Endothelial cell (in vitro differentiated cells): Measurements from ENCODE around the gene IL18R1. TPM values are rescaled to one million over a fixed set of nuclear protein-coding genes. Genes with fewer than 3 reads are reported as not detected.

Experiments
- DNase-seq: peaks from one replicate; pipeline ENCODE4 v3.0.0; 2021; ENCODE audit warnings: low spot score
- H3K27ac Mint-ChIP-seq: one replicate; pipeline ENCODE4 v1.8.0; 2021; ENCODE audit warnings: mixed read lengths, inconsistent platforms; ENCODE audit not compliant: unreplicated experiment
- H3K27me3 Mint-ChIP-seq: one replicate; pipeline ENCODE4 v1.8.0; 2021; ENCODE audit warnings: mild to moderate bottlenecking, moderate library complexity, mixed read lengths, inconsistent platforms; ENCODE audit not compliant: unreplicated experiment
- H3K36me3 Mint-ChIP-seq: one replicate; pipeline ENCODE4 v1.8.0; 2021; ENCODE audit warnings: mild to moderate bottlenecking, low read depth, mixed read lengths, inconsistent platforms; ENCODE audit not compliant: unreplicated experiment
- H3K4me1 Mint-ChIP-seq: one replicate; pipeline ENCODE4 v1.8.0; 2021; ENCODE audit warnings: mild to moderate bottlenecking, mixed read lengths, inconsistent platforms; ENCODE audit not compliant: unreplicated experiment
- H3K4me3 Mint-ChIP-seq: one replicate; pipeline ENCODE4 v1.8.0; 2021; ENCODE audit warnings: mild to moderate bottlenecking, mixed read lengths, inconsistent platforms; ENCODE audit not compliant: unreplicated experiment
- H3K9me3 Mint-ChIP-seq: one replicate; pipeline ENCODE4 v1.8.0; 2021; ENCODE audit warnings: mixed read lengths, inconsistent platforms; ENCODE audit not compliant: unreplicated experiment
- total RNA-seq: library from RNA; stranded (reverse); fragmentation: NEBNext Ultra II Directional; extraction: Animal tissue kit (Norgen Biotek cat#: 25700); gene quantifications from one replicate; pipeline ENCODE4 v1.2.1, GENCODE V29; 2021; ENCODE audit not compliant: unreplicated experiment
- TF ChIP-seq, protein P1 (sequence below): fragments of 200-600 bp; sonication (generic); IDR thresholded peaks from one replicate; pipeline ENCODE4 v1.5.0; 2021; ENCODE audit warnings: antibody characterized with exemption; ENCODE audit not compliant: unreplicated experiment

The IL18R1 gene
- total RNA-seq, 1 donor from 2014 or later, result 0.51 TPM

DNA sequence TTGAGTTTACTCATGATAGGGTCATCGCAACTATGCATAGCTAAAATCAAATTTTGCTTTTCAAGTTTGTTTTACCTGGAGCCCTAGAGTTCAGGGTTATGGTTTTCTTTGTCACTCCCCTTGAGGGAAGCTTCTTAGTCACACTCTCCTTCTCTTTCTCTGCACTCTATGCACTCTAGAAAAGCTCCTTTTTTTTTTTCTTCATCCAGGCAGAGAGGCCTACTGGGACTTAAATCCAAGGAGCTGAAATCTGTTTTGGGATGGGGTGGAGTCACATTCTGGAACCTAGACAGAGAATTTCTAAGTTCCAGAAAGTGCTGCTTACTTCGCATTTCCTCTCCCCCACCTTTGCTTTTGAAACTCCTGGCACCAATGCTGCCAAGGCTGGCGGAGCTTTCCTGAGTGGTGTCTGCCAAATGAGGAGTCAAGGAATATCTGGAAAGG is 19.1 kb upstream of the IL18R1 start:
- H3K4me3 Mint-ChIP-seq, result no peak overlapping the region
- TF ChIP-seq, protein P1, sequence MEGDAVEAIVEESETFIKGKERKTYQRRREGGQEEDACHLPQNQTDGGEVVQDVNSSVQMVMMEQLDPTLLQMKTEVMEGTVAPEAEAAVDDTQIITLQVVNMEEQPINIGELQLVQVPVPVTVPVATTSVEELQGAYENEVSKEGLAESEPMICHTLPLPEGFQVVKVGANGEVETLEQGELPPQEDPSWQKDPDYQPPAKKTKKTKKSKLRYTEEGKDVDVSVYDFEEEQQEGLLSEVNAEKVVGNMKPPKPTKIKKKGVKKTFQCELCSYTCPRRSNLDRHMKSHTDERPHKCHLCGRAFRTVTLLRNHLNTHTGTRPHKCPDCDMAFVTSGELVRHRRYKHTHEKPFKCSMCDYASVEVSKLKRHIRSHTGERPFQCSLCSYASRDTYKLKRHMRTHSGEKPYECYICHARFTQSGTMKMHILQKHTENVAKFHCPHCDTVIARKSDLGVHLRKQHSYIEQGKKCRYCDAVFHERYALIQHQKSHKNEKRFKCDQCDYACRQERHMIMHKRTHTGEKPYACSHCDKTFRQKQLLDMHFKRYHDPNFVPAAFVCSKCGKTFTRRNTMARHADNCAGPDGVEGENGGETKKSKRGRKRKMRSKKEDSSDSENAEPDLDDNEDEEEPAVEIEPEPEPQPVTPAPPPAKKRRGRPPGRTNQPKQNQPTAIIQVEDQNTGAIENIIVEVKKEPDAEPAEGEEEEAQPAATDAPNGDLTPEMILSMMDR, result no peak
- no peaks in the 10 kb centered on the region for H3K9me3 Mint-ChIP-seq
- H3K27ac Mint-ChIP-seq, result no peak overlapping the region
- H3K36me3 Mint-ChIP-seq, result no peaks in the 10 kb centered on the region
- no peak for DNase-seq
- H3K4me1 Mint-ChIP-seq, result no peaks in the 10 kb centered on the region
- no peaks in the 10 kb centered on the region for H3K27me3 Mint-ChIP-seq

DNA sequence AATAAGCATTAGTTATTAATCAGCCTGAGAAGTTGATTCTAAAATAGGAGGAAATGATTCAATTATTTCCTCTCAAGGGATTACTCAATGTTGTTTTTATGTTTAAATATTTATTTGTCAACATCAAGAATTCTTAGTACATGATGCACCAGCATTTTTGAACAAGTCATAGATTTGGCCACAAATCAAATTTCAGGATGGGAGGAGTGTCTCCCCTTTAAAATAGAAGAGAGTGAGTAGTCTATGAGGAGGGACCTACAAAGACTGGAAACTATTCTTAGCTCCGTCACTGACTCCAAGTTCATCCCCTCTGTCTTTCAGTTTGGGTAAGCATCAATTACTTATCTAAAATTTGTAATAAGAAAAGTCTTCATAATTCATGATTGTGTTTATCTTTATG is 18.6 kb upstream of the IL18R1 start:
- H3K27me3 Mint-ChIP-seq, result no peaks in the 10 kb centered on the region
- TF ChIP-seq, protein P1, result no peak
- H3K27ac Mint-ChIP-seq, result no peak overlapping the region
- no peaks in the 10 kb centered on the region for H3K36me3 Mint-ChIP-seq
- no peak overlapping the region for H3K4me3 Mint-ChIP-seq
- H3K9me3 Mint-ChIP-seq, result no peaks in the 10 kb centered on the region
- no peaks in the 10 kb centered on the region for H3K4me1 Mint-ChIP-seq
- no peak for DNase-seq

DNA sequence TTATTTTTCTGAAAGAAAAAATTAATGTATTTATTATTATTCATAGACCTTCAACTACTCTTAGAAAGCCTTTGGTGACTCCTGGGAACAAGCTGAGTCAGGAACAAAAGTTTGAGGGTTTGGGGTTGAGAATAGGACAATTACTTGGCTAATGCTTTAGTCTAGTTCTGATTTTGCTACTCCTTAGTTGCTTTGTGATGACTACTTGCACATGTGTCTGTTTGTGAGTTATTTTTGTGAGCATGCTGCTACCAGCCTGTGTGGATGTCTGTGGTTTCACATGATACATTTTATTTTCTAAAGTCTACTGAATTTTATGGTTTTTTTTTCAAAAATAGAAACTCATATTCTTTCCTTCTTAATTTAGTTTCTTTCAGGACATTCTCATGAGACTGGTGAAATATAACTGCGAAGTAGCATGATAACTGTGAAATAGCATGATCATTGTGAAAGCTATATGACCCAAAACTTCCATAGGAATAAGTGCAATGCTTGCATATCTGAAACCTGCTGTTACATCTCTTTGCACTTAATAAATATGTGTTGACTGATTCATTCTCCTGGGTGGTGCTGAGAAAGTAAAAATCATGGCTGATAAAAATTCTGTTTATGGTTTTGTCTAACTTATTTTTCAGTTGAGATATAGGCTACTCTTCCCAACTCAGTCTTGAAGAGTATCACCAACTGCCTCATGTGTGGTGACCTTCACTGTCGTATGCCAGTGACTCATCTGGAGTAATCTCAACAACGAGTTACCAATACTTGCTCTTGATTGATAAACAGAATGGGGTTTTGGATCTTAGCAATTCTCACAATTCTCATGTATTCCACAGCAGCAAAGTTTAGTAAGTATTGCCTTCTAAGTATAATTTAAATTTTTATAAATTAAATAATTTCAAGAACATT is 17.9 kb upstream of the IL18R1 start:
- TF ChIP-seq, protein P1, result no peak
- H3K4me1 Mint-ChIP-seq, result no peaks in the 10 kb centered on the region
- H3K36me3 Mint-ChIP-seq, result no peaks in the 10 kb centered on the region
- H3K9me3 Mint-ChIP-seq, result no peaks in the 10 kb centered on the region
- H3K27me3 Mint-ChIP-seq, result no peaks in the 10 kb centered on the region
- no peak overlapping the region for H3K4me3 Mint-ChIP-seq
- DNase-seq, result no peak
- H3K27ac Mint-ChIP-seq, result no peak overlapping the region

DNA sequence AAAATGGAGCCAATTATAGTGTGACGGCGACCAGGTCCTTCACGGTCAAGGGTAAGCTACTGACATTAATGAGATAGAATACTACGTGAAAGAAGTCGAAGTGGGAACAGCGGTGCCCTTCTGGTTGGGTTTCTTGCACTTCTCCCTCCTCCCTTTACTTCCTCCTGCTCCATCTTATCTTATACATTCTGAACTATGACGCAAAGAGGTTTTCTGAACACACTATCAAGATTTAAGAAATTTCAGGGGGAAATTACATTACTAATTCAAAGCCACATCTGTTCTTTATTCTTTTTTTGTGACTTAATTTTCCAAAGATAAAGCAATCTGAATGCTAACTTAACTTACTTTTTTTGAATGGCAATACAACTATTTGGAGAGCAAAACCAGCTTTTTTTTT is 14.8 kb upstream of the IL18R1 start:
- no peaks in the 10 kb centered on the region for H3K36me3 Mint-ChIP-seq
- no peak overlapping the region for H3K27ac Mint-ChIP-seq
- no peaks in the 10 kb centered on the region for H3K4me1 Mint-ChIP-seq
- no peak for DNase-seq
- no peaks in the 10 kb centered on the region for H3K27me3 Mint-ChIP-seq
- H3K9me3 Mint-ChIP-seq, result no peaks in the 10 kb centered on the region
- TF ChIP-seq, protein P1, result no peak
- no peak overlapping the region for H3K4me3 Mint-ChIP-seq

DNA sequence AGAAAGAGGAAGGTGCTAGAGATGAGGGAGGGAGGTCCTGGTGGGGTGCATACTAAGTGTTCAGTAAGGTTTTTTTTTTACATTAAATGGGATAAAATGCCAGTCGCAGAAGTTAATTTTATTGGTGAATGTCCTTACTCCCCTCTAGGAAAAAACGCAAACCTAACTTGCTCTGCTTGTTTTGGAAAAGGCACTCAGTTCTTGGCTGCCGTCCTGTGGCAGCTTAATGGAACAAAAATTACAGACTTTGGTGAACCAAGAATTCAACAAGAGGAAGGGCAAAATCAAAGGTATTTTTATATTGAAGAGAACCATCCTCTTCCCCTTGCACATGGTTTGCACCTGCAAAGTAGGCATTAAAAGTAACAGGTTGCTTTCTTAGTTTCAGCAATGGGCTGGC is 12.7 kb upstream of the IL18R1 start:
- Mint-ChIP-seq H3K27me3 (no peaks in the 10 kb centered on the region), H3K36me3 (no peaks in the 10 kb centered on the region), H3K27ac (no peak overlapping the region), H3K4me3 (no peak overlapping the region), H3K4me1 (no peaks in the 10 kb centered on the region), H3K9me3 (no peaks in the 10 kb centered on the region)
- no peak for DNase-seq
- TF ChIP-seq, protein P1, result no peak
